Measurements from ENCODE around the gene APOD.

DNA sequence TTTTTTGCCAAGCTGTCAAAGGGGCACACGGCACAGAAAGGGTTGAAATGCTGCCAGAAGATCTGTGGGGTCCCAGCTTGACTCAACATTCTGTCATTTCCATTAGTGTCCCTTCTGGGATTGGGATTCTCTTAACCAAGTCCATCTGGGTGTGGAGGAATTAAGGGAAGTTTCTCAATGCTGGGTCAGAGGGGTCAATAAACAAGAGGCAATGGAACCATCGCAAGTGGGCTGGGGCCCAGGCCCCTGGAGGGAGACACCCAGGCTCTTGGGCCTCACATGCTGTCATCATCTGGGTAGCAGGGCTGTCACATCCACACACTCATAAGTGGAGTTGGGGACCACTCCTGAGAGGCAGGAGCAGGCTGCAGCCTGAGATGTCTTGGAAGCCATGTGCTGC lies 8.1 kb upstream of the APOD start:
- TF ChIP-seq, protein P1, sequence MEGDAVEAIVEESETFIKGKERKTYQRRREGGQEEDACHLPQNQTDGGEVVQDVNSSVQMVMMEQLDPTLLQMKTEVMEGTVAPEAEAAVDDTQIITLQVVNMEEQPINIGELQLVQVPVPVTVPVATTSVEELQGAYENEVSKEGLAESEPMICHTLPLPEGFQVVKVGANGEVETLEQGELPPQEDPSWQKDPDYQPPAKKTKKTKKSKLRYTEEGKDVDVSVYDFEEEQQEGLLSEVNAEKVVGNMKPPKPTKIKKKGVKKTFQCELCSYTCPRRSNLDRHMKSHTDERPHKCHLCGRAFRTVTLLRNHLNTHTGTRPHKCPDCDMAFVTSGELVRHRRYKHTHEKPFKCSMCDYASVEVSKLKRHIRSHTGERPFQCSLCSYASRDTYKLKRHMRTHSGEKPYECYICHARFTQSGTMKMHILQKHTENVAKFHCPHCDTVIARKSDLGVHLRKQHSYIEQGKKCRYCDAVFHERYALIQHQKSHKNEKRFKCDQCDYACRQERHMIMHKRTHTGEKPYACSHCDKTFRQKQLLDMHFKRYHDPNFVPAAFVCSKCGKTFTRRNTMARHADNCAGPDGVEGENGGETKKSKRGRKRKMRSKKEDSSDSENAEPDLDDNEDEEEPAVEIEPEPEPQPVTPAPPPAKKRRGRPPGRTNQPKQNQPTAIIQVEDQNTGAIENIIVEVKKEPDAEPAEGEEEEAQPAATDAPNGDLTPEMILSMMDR (IDR thresholded peaks at IDR 0.05), result no peak
- TF ChIP-seq POLR2A (IDR thresholded peaks at IDR 0.05), result no peak
